B cell (primary cell): ENCODE measurements around the gene INTS14.

Experiments used
- CTCF ChIP-seq: fragments of 200-600 bp; IDR thresholded peaks from one replicate; pipeline ENCODE4 v1.8.0; 2022; ENCODE audit warnings: antibody characterized with exemption, mild to moderate bottlenecking
- EZH2 ChIP-seq: IDR thresholded peaks from 2 replicates; pipeline ENCODE4 v1.6.1; 2012; ENCODE audit warnings: borderline replicate concordance, low read depth, mild to moderate bottlenecking, moderate library complexity, low read length; ENCODE audit not compliant: insufficient read depth, poor library complexity, severe bottlenecking

GRCh38 chr15:65630760-65631159 is 19.8 kb upstream of the INTS14 start:
- no peak for TF ChIP-seq CTCF
- TF ChIP-seq EZH2 = no peak
